Left cardiac atrium (tissue), 4 donors: ENCODE data around the gene PTPRN2. TPM values are rescaled to one million over a fixed set of nuclear protein-coding genes. Genes with fewer than 3 reads are reported as not detected.
"Not testable (repeated sequence)": the region's sequence is repeated elsewhere in the genome, so short reads cannot be mapped to it uniquely, and the experiment has no call there.

Experiments
- ATAC-seq, 2 donors: fragments of 200-7000 bp; cut with Tn5 transposase; one replicate each; pipeline ENCODE4 v1.9.1; 2020; ENCODE audit warnings: mild to moderate bottlenecking in 2 of 2, moderate library complexity in 2 of 2
- DNase-seq: peaks from one replicate; pipeline ENCODE4 v3.0.0-alpha.2; 2020
- intact Hi-C, 2 donors: fragments of 100-400 bp; cut with DNase I; formaldehyde crosslinking; loops; one replicate each; pipeline versions ENCODE4 v1.14.1 to v1.15.1; 2022 to 2023
- total RNA-seq, 2 donors: library from RNA; stranded (reverse); fragmentation: NEBNext Ultra II Directional; extraction: Animal tissue kit (Norgen Biotek cat#: 25700); gene quantifications; one replicate each; pipeline ENCODE4 v1.2.1, GENCODE V29; 2021
- donor health status: DM: no; HTN: yes; CAD: no.
- donor health status: DM: no; HTN: yes; CAD: no; lungs with severe emphysema.
- donor health status: DM: yes; HTN: yes; CAD: no.
- donor health status: Dilated cardiomyopathy.

PTPRN2 gene
- total RNA-seq, 2 donors from 2014 or later, result 1.9 to 2.3 TPM

GRCh38 chr7:157981778-157982177 lies 605.8 kb downstream of the PTPRN2 start:
- intact Hi-C loops, result no loop called here
- ATAC-seq (no peak), DNase-seq (no peak)

- intact Hi-C loops, result no loop called here
- DNase-seq (no peak), ATAC-seq (no peak)
These were observed 606.8 kb downstream of the PTPRN2 start for GRCh38 chr7:157980774-157981173.

GRCh38 chr7:157980341-157980731 lies 607.3 kb downstream of the PTPRN2 start:
- intact Hi-C loops, DNase-seq, ATAC-seq: not testable (repeated sequence)

GRCh38 chr7:157979636-157980340 lies 607.8 kb downstream of the PTPRN2 start:
- ATAC-seq (no peak), DNase-seq (no peak)
- intact Hi-C loops, result no loop called here

GRCh38 chr7:157978766-157979165 lies 608.9 kb downstream of the PTPRN2 start:
- no peak for ATAC-seq
- intact Hi-C loops, result no loop called here
- no peak for DNase-seq

- intact Hi-C loops, result no loop called here
- ATAC-seq (no peak), DNase-seq (no peak)
These were observed 609.7 kb downstream of the PTPRN2 start for GRCh38 chr7:157977717-157978496.

GRCh38 chr7:157977306-157977705 lies 610.3 kb downstream of the PTPRN2 start:
- no peak for DNase-seq
- intact Hi-C loops, result no loop called here
- no peak for ATAC-seq

GRCh38 chr7:157976406-157976805 lies 611.2 kb downstream of the PTPRN2 start:
- ATAC-seq (no peak), DNase-seq (no peak)
- intact Hi-C loops, result no loop called here

GRCh38 chr7:157975401-157976372 lies 611.9 kb downstream of the PTPRN2 start:
- ATAC-seq (no peak), DNase-seq (no peak)
- intact Hi-C loops, result no loop called here

- intact Hi-C loops, result no loop called here
- ATAC-seq, result no peak
These were observed 612.9 kb downstream of the PTPRN2 start for GRCh38 chr7:157974678-157975230.

GRCh38 chr7:157973971-157974677 lies 613.5 kb downstream of the PTPRN2 start:
- intact Hi-C loops, result no loop called here
- no peak for DNase-seq
- no peak for ATAC-seq

More at GRCh38 chr7:157974678-157975230, 612.9 kb downstream of the PTPRN2 start:
- DNase-seq, result no peak

GRCh38 chr7:157972914-157973313 lies 614.7 kb downstream of the PTPRN2 start:
- ATAC-seq (no peak), DNase-seq (no peak)
- intact Hi-C loops, result no loop called here

- intact Hi-C loops, result no loop called here
- no peak for DNase-seq
- no peak for ATAC-seq
These were observed 616.1 kb downstream of the PTPRN2 start for GRCh38 chr7:157971501-157971900.

GRCh38 chr7:157970744-157971143 lies 616.9 kb downstream of the PTPRN2 start:
- ATAC-seq (no peak), DNase-seq (no peak)
- intact Hi-C loops, result no loop called here

GRCh38 chr7:157969995-157970394 lies 617.6 kb downstream of the PTPRN2 start:
- no peak for DNase-seq
- intact Hi-C loops, result no loop called here
- no peak for ATAC-seq

GRCh38 chr7:157966490-157966889 lies 621.1 kb downstream of the PTPRN2 start:
- no peak for DNase-seq
- ATAC-seq, result no peak
- intact Hi-C loops, result no loop called here

- ATAC-seq (no peak), DNase-seq (no peak)
- intact Hi-C loops, result no loop called here
These were observed 623.1 kb downstream of the PTPRN2 start for GRCh38 chr7:157964521-157964920.

- no peak for DNase-seq
- ATAC-seq, result no peak
- intact Hi-C loops, result no loop called here
These were observed 623.6 kb downstream of the PTPRN2 start for GRCh38 chr7:157964016-157964415.

- DNase-seq, result no peak
- ATAC-seq, result no peak
- intact Hi-C loops, result no loop called here
These were observed 624.1 kb downstream of the PTPRN2 start for GRCh38 chr7:157963526-157963925.
